ENCODE measurements around the gene KLHL20.
"Not testable (repeated sequence)": the region's sequence is repeated elsewhere in the genome, so short reads cannot be mapped to it uniquely, and the experiment has no call there.

KLHL20 gene

DNA sequence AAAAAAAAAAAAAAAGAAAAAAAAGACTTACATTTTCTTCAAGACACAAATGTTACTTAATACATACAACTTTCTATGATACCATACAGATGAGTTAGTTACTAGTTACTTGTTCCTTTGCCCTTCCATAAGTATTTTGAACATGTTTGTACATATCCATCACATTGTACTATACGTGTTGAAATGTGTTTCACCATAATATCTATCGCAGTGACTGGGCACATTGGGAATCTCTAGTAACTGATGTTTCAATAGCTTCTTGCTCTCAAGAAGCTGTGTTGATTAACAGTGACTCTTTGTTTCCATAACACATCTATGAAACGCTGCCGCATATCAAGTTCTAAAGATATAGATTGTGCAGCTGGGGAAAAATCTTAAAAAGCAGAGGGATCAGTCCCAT lies 42.9 kb downstream of the KLHL20 start:
- no peak for DNase-seq

- no peak for DNase-seq
Measured at GRCh38 chr1:173758110-173758509, 43.3 kb downstream of the KLHL20 start.

DNA sequence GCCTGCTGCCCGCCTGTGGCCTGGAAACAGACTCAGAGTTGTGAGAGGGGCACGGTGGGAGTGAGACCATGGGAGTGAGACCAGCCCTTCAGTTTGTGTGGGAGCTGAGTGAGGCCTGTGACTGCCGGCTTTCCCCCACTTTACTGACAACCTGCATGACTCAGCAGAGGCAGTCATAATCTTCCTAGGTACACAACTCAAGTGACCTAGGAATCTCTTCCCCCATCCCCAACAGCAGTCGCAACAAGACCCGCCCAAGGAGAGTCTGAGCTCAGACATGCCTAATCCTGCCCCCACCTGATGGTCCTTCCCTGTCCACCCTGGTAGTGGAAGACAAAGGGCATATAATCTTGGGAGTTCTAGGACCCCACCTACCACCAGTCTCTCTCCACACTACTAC lies 44.2 kb downstream of the KLHL20 start:
- no peak for DNase-seq

- DNase-seq, result not testable (repeated sequence)
Measured at GRCh38 chr1:173764331-173764730, 49.5 kb downstream of the KLHL20 start.

DNA sequence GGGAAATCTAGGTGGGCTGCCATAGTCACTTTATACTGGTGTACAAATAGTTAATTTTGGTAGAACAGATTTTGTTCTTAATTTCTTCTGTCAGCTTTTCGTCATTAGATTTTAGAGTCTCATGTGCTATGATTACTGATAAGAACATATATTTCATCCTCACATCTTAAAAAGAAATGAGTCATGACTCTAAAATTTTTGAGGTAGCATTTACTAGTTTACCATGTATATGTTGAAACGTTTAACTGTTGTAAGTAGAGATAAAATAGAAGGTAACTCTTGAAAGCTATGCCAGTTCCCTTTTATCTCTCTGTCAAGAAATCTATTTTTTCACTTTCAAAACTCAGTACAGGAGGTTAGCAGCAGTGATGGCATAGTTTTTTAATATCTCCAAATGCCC lies 53.4 kb downstream of the KLHL20 start:
- DNase-seq, result no peak

GRCh38 chr1:173768827-173769226 lies 54.0 kb downstream of the KLHL20 start:
- no peak for DNase-seq

GRCh38 chr1:173770330-173770729 lies 55.5 kb downstream of the KLHL20 start:
- not testable (repeated sequence) for DNase-seq

GRCh38 chr1:173771560-173771959 lies 56.8 kb downstream of the KLHL20 start:
- no peak for DNase-seq

- no peak for DNase-seq
Measured at GRCh38 chr1:173775578-173776226, 60.9 kb downstream of the KLHL20 start.

GRCh38 chr1:173779936-173780335 lies 65.2 kb downstream of the KLHL20 start:
- no peak for DNase-seq

- DNase-seq, result no peak
Measured at GRCh38 chr1:173784997-173785396, 70.2 kb downstream of the KLHL20 start.

- no peak for DNase-seq
Measured at GRCh38 chr1:173789841-173790240, 75.1 kb downstream of the KLHL20 start.

DNA sequence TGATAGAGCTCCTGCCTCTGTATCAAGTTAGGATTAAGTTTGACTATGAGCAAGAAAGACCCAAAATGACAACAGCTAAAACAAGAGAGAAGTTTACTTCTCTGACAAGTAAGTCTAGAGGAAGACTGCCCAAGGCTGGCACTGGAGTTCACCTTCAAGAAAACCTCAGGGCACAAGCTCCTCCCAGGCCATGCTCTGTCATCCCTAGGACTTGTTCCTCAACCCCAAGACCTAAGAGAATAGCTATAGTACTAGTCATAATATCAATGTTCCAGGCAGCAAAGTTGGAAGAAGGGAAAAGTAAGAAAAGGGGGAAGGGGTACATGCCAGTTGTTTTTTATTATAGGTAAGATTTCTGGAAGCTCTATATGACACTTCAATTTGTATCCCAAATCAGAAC lies 83.3 kb downstream of the KLHL20 start:
- DNase-seq, result no peak

DNA sequence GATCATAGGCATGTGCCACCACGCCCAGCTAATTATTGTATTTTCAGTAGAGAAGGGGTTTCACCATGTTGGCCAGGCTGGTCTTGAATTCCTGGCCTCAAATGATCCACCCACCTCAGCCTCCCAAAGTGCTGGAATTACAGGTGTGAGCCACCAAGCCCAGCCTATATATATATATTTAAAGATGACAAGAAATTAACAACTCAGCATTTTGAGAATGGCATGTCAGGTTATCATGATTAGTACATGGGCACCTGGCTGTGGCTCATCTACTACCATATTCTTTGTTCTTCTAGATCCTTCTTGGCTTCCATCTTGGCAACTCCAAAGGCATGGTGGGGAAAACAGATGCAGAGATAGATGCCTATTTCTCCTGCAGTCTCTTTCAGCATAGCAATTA lies 85.2 kb downstream of the KLHL20 start:
- not testable (repeated sequence) for DNase-seq

DNA sequence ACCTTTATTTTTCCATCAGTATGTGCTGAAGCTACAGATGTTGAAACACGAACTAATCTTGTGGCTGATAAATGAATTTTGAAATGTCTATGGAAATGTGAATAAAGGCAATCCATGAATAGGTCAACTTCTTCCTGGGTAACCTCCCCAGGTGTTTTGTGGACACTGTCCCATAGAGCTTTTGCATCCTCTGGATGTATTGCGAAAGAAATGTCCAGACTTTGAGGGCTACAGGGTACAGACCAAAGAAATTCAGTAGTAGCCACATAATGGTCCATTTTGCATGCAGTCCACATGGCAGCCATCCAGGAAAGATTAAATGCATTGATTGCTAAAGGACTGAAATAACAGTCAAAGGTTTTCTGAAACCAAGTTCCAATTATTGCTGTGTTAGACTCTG lies 88.2 kb downstream of the KLHL20 start:
- no peak for DNase-seq

DNA sequence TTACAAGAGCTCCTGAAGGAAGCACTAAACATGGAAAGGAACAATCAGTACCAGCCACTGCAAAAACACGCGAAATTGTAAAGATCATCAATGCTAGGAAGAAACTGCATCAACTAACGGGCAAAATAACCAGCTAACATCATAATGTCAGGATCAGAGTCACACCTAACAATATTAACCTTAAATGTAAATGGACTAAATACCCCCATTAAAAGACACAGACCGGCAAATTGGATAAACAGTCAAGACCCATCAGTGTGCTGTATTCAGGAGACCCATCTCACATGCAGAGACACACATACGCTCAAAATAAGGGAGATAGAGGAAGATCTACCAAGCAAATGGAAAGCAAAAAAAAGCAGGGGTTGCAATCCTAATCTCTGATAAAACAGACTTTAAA lies 98.9 kb downstream of the KLHL20 start:
- DNase-seq, result not testable (repeated sequence)

- DNase-seq, result no peak
Measured at GRCh38 chr1:173818459-173818858, 103.7 kb downstream of the KLHL20 start.

- no peak for DNase-seq
Measured at GRCh38 chr1:173821680-173822079, 106.9 kb downstream of the KLHL20 start.

DNA sequence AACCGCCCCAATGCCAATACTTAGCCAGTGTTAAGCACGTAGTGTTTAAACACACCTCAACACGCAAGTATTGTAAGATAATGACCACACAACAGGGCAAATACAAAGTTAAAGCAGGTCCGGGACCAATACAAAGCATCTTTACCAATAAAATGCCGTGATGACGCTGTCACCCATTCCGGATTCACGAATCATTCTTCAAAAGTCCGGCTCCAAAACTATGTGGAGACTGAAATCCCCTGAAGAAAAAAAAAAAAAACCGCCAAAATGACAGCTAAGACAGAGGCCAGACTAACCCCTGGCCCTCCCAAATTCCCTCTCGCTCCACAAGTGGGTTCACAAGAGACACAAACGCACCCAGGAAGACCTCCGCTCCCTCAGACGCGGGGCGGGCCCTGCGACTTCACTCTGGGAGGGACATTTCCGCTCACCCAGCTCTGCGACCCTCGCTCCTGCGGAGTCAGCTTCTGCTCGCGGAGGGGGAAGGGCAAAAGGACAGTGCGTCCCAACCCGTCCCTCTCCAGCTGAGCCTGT lies 109.1 kb downstream of the KLHL20 start:
- DNase-seq, result no peak

DNA sequence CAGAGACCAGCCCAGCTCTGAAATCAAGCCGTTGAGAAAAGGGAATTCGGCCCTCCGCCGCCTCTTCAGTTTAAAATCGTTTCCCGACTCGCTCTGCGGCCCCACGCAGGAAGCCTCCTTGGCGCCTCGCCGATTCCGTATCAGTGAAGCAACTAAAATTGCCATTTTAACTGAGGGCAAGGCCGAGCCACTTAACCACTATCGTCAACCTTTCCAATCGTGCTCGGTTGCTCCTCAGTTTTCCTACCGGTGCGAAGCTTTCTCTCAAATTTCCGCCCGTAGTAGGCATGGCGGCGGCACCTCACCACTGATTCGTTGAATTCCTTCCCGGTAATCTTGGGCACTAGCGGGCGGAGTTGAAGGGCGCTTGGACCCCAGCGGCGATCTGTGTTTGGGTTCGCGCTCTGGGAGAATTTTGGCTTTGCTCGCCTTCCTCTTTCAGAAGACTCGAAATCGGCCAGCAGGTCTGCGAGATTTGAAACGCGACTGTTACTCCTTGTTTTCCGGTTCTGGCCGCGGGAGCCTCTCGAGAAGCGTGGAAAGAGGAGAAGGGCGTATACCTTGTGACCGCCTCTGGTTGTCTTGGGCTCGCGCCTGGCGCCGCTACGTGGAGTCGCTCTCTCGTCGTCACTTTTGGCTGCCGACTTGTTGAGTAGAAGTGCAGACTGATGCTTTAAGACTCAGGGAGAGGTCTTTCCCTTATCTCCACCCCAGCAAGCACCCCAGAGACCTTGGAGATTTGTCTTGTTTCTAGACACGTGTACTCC lies 109.7 kb downstream of the KLHL20 start, which contains the start of the genes CENPL and DARS2:
Gene CENPL, minus strand, starts transcription at position 569 of the 767 bp plus-strand sequence. CDS start 13,584 bp downstream, outside the sequence.
Gene DARS2, plus strand, starts transcription at position 359 of the 767 bp plus-strand sequence. CDS start 557 bp downstream, outside the sequence.
- peak; percentile 95 to 96 for DNase-seq

- DNase-seq, result no peak
Measured at GRCh38 chr1:173827611-173828010, 112.8 kb downstream of the KLHL20 start.

GRCh38 chr1:173832748-173833147 lies 118.0 kb downstream of the KLHL20 start:
- no peak for DNase-seq

All from AML-193 (cell line).